ENCODE measurements around the gene TMEM128.

DNA sequence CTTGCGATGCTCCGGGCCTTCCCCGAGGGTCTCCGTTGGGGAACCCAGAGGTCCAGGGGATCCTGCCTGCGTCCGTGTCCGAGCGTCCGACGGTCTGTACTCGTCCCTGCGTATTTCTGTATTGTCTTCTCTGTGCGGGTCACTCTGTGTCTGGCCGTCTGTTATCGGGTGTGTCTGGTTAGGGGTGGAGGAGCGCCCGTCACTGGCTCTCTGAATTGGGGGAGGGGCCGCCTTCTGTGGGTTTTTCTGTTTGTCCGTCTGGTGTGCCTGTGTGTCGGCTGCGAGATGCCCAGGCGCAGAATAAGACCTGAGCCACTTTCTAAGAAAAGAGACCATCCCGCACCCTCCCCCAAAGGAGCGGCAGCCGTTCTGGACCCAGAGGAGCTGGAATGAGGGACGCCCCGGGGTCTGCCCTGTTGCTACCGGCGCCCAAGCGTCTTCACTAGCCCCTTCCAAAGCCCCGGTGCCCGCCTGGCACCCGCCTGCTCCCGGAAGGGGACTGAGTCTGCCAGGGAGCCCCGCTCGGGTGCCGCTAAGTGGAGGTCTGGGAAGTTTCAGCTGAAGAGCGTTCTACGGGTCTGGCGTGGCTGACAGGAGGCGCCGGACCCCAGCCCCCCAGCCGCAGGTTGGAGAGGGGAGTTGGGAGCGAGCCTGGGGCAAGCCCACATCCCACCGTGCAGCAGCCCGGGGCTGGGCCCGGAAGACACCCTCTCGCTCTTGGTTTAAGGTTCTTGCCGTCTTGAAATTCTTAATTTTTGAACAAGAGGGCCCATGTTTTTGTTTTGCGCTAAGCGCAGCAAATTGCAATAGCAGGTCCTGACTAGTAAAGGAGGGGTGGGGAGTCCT, 20.3 kb downstream of the TMEM128 start:
- TF ChIP-seq, protein P1, sequence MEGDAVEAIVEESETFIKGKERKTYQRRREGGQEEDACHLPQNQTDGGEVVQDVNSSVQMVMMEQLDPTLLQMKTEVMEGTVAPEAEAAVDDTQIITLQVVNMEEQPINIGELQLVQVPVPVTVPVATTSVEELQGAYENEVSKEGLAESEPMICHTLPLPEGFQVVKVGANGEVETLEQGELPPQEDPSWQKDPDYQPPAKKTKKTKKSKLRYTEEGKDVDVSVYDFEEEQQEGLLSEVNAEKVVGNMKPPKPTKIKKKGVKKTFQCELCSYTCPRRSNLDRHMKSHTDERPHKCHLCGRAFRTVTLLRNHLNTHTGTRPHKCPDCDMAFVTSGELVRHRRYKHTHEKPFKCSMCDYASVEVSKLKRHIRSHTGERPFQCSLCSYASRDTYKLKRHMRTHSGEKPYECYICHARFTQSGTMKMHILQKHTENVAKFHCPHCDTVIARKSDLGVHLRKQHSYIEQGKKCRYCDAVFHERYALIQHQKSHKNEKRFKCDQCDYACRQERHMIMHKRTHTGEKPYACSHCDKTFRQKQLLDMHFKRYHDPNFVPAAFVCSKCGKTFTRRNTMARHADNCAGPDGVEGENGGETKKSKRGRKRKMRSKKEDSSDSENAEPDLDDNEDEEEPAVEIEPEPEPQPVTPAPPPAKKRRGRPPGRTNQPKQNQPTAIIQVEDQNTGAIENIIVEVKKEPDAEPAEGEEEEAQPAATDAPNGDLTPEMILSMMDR (IDR thresholded peaks at IDR 0.05): no peak
- no peak for TF ChIP-seq POLR2A (IDR thresholded peaks at IDR 0.05)
